ENCODE measurements around the gene NPHP4. TPM values are rescaled to one million over a fixed set of nuclear protein-coding genes. Genes with fewer than 3 reads are reported as not detected.

NPHP4 gene
- total RNA-seq, 1 donor = 6.5 TPM

DNA sequence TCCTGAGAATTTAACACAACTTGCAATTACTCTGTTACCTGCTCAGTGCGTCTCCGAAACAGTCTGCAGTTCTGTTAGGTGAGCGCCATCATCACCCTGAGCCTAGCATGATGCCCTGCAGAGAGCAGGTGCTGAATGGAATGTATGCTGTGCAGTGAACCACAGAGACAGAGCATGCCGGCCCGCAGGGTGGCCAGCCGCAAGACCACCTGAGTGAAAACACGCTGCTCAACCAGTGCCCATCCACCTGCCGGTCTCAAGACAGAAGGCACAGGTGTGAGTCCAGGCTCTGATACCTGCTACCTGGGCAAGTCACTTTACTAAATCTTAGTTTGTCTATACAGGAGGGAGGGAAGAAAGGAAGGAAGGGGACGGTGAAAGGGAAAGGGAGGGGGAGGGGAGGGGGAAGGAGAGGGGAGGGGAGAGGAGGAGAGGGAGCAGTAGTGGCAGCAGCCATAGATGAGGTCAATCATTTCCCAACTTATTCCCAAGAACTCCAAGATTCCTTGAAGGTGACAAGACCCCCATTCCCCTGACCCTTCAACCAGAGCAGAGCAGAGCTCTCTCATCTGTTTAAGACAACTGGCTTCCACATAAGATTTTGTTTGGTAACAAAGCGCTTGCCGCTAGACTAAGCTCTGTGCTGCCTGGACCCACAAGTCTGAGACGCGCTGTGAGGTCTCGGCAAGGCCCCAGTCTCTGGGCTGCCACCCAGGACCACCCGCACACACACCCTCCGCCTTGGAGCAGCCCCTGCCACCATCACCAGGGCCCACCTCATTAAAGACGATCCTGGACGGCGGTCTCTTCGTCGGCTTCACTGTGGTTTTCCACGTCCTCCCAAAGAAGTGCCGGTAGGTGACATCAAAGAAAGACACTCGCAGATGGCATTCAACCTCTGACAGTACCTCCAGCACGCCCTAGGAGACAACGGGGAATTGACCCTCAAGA is 14.5 kb downstream of the NPHP4 start:
- TF ChIP-seq, protein P1, sequence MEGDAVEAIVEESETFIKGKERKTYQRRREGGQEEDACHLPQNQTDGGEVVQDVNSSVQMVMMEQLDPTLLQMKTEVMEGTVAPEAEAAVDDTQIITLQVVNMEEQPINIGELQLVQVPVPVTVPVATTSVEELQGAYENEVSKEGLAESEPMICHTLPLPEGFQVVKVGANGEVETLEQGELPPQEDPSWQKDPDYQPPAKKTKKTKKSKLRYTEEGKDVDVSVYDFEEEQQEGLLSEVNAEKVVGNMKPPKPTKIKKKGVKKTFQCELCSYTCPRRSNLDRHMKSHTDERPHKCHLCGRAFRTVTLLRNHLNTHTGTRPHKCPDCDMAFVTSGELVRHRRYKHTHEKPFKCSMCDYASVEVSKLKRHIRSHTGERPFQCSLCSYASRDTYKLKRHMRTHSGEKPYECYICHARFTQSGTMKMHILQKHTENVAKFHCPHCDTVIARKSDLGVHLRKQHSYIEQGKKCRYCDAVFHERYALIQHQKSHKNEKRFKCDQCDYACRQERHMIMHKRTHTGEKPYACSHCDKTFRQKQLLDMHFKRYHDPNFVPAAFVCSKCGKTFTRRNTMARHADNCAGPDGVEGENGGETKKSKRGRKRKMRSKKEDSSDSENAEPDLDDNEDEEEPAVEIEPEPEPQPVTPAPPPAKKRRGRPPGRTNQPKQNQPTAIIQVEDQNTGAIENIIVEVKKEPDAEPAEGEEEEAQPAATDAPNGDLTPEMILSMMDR (IDR thresholded peaks at IDR 0.05; ENCODE audit: insufficient read depth, low read depth, low read length) = no peak
- no peak overlapping the region for H3K4me3 ChIP-seq (ENCODE audit: low read depth, low read length)
- DNase-seq (ENCODE audit: low read depth) = no peak

DNA sequence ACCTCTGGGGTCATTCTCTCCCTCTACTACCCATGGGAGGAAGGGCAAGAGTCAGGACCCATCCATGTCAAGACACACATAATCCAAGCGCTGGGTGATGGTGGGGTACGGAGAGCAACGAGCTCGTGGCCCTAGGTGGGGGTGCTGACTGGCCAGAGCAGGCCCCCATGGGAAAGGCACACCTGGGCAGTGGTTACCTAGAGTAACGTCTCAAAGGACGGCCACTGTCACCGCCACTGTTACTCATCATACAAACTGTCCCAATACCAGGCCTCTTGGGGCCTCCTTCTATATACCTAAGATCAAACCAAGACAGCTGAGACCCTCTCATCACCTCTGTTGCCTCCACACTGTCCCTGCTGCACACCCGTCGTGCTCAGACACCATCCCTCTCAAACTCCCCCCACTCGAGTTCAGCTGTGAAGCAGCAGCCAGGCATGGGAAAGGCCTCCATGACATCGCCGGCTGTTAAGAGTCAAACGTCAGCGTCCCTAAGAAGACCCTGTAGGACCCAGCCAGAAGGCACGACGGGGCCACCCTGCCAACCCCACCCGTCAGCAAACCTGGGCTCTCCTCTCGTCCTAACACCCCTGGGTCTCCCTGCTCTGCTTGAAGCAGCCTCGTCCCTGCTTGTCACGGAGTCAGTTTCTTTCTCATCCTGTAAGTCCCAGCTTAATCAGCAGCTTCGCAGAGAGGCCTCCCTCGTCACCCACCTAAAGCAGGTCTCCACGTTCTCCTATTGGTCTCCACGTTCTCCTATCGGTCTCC is 15.3 kb downstream of the NPHP4 start:
- H3K4me3 ChIP-seq (ENCODE audit: low read depth, low read length) = no peak overlapping the region
- TF ChIP-seq, protein P1 (IDR thresholded peaks at IDR 0.05; ENCODE audit: insufficient read depth, low read depth, low read length) = no peak
- no peak for DNase-seq (ENCODE audit: low read depth)

DNA sequence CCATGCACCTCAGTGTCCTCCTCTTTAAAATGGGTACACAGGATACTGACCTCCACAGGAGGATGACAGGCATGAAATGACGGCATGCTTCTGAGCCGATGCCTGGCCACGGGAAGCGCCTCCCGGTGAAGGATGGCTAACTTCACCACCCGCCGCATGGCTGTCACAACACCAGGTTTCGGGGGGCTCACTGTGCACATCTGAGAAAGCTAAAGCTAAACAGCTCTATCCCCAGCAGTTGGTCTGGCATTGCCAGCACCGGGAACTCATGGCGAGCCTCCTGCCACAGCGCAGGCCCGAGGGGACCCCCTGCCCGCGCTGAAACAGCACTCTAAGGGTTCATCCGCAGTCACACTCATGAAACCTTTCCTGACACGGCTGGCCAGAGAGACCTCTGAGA is 16.0 kb downstream of the NPHP4 start:
- DNase-seq (ENCODE audit: low read depth) = no peak
- H3K4me3 ChIP-seq (ENCODE audit: low read depth, low read length) = no peak overlapping the region
- TF ChIP-seq, protein P1 (IDR thresholded peaks at IDR 0.05; ENCODE audit: insufficient read depth, low read depth, low read length) = no peak

DNA sequence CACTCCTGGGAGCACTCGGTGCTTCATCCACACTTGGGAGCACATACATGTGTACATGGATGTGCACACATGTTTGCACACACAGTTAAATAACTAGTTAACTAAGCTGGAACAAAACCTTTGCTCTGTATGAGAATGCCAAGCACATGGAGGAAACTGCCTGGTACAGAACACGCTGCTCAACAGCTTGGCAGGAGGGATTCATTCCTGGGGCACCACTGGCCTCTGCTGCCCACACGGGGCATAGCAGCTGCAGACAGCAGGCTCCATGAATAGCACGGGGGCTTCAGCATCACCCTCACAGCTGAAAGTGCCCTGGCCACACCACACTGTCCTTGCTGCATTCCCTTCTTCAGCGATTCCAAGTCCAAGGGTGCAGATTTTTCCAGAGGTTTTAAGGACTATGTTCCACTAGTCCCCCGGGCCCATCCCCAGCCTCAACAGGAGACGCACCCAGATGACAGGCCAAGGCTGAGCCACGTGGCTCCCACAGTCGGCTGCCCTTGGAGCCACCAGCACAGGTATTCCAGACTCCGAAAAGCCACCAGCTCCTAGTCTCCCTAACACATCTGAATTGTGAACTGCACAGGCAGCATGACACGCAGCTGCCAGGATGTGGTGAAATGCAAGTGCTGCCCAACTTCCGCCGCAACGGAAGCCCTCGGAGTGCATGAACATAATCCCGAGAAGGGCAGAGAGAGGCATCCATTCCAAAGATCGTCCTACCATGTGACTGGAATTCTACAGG is 16.9 kb downstream of the NPHP4 start:
- DNase-seq (ENCODE audit: low read depth) = peak; percentile 50
- TF ChIP-seq, protein P1 (IDR thresholded peaks at IDR 0.05; ENCODE audit: insufficient read depth, low read depth, low read length) = peak; percentile 78
- H3K4me3 ChIP-seq (ENCODE audit: low read depth, low read length) = no peak overlapping the region

DNA sequence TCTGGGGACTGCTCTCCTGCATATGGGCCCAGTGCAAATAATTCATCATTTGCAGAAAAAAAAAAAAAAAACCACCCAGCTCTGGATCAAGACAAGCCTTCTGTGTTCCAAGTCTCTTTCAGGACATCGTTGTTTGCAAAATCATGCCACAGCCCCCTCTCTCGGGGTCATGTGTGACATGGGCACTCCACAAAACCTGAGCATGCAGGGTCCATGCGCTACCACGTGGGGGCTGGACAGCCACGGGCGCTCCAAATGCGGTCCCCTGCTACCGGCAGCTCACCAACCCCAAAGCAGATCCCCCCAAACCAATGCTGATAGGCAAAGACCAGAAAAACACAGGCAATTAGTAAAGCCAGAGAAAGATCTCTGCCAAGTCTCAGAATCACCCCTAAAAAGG is 17.6 kb downstream of the NPHP4 start:
- DNase-seq (ENCODE audit: low read depth) = no peak
- TF ChIP-seq, protein P1 (IDR thresholded peaks at IDR 0.05; ENCODE audit: insufficient read depth, low read depth, low read length) = no peak
- H3K4me3 ChIP-seq (ENCODE audit: low read depth, low read length) = no peak overlapping the region

DNA sequence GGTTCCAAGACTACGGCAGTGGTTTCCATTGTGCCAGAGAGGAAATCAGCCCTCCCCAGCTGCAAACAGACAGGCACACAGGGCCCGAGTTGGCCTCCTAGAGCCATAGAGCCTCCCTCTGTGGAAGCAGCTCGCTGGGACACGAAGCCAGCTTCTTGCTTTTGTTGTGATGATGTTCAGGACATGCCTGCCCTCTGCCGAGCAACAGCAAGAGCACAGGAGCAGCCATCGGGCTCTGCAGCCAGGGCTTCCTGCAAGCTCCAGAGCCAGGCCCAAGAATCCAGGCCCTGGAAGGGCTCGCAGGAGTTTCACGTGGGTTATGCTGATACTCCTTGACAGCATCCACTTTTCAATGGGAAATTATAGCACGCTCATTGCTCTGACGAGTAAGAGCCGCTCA is 18.5 kb downstream of the NPHP4 start:
- TF ChIP-seq, protein P1 (IDR thresholded peaks at IDR 0.05; ENCODE audit: insufficient read depth, low read depth, low read length) = no peak
- DNase-seq (ENCODE audit: low read depth) = no peak
- no peak overlapping the region for H3K4me3 ChIP-seq (ENCODE audit: low read depth, low read length)

Measured in fibroblast of villous mesenchyme (primary cell).